ENCODE measurements around the gene PYY.
"Not testable (repeated sequence)": the region's sequence is repeated elsewhere in the genome, so short reads cannot be mapped to it uniquely, and the experiment has no call there.

Gene PYY

DNA sequence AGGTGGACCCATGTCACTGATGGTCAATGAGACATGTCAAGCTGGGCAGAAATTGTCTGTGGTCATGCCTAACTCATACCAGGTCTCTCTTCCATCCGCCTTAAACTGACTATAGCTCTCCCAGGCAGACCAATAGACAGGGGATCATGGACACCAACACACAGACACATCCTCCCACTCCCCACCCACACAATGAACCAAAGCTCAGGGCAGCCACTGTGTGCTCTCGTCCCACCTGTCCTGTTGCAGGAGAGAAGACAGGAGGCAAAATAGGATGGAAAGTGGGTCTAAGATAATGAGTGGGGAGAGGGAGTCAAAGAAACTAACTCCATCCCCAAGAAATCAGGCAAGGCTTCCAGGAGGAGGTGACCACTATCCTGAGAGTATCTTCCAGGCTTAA lies 3.2 kb downstream of the PYY start:
- no peak for DNase-seq (ENCODE audit: low read depth, low spot score)
- H3K27ac ChIP-seq = no peak overlapping the region

DNA sequence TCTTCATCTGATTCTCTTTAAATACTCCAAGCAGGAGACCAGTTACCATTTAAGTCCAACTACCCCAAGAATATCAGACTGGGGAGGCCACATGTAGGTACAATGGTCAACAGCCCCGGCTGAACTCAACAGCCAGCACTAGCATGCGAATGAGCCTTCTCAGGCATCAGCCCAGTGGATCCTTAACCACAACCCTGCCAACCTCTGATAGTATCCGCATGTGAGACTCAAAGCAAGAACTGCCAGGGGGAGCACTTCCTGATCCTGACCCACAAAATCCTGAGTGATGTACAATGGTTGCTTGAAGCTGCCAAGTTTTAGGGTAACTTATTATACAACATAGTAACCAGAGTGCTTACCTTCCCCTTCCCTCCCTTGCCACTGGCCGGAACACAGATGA lies 4.0 kb downstream of the PYY start:
- no peak for DNase-seq (ENCODE audit: low read depth, low spot score)
- no peak overlapping the region for H3K27ac ChIP-seq

DNA sequence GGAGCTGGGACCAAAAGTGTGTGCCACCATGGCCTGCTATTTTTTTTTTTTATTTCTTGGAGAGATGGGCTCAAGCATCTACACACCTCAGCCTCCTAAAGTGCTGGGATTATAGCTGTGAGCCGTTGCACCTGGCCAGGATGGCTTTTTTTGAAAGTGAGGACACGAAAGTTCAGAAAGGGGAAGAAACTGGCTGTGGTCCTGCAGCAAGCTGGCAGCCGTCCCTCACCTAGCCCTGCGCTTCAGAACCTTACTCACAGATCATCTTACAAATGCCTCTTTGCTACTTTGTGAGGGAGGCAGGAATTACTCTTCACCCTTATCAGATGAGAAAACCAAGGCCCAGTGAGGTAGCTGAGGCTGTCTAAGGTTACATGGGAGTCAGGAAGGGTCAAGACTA lies 7.0 kb downstream of the PYY start:
- DNase-seq (ENCODE audit: low read depth, low spot score) = no peak
- no peak overlapping the region for H3K27ac ChIP-seq

DNA sequence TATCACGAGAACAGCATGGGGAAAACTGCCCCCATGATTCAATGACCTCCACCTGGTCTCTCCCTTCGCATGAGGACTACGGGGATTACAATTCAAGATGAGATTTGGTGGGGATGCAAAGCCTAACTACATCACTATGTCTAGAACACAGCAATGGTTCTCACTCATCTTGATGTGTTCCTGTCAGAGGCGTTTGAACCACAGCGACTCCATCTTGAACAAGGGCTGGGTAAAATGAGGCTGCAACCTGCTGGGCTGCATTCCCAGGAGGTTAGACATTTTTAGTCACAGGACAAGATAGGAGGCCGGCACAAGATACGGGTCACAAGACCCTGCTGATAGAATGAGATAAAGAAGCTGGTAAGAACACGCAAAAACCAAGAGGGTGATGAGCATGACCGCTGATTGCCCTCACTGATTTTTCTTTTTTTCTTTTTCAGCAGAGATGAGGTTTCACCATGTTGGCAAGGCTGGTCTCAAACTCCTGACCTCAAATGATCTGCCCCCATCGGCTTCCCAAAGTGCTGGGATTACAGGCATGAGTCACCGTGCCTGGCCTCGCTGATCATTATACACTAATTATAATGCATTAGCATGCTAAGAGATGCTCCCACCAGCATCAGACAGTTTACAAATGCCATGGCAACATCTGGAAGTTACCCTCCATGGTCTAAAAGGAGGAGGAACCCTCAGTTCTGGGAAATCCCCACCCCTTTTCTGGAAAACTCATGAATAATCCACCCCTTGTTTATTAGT lies 8.5 kb downstream of the PYY start:
- no peak for DNase-seq (ENCODE audit: low read depth, low spot score)
- H3K27ac ChIP-seq = no peak overlapping the region

DNA sequence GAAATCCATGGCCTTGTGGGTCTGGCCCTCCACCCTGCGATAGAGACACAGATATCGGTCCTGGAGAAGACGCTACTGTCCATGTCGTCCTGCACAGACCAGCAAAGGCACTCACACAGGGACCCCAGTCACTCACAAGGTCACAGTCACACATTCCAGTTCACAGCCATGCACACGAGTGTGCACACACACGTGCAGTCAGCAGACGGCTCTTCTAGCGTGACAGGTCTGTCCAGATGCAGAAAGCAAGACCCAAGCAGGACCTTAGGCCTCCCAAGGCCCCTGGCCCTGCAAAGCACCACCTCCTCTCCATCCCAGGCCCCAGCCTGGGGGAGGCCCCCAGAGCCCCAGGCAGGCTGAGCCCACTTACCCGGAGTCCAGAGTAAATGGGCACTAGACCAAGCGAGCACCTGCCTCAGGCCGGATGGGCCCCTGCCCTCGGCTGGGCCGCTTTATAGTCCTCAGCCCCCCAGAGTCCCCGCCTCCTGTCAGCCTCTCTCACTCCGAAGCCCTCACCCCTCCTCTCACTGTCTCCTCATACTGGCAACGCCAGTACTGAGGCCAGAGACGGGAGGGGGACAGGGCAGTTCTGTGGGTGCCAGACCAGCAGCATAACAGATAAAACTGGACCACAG lies 11.6 kb downstream of the PYY start, which contains the start of gene PPY:
Gene PPY (minus strand): TSS at position 426 of the 635 bp plus-strand sequence. CDS start 822 bp downstream, outside the sequence.
- DNase-seq (ENCODE audit: low read depth, low spot score) = no peak
- no peak within 1 kb of the TSS for H3K27ac ChIP-seq

DNA sequence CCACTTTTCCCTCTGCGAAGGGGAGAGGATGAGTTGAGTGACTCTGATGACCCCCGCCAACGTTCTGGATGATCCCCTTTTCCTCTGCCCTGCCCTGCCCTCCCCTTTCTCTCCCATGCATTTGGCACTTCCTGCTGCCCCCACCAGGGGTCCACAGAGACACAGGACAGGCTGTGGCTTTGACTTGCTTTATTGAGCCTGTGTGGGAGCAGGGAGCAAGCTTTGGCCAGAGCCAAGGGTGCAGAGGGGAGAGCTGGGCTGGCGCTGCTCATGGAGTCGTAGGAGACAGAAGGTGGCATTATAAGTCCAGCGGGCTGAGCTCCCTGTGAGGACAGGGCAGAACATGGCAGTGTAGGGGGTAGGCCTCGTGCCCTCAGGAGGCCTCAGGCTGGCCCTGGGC lies 13.1 kb downstream of the PYY start:
- no peak overlapping the region for H3K27ac ChIP-seq

DNA sequence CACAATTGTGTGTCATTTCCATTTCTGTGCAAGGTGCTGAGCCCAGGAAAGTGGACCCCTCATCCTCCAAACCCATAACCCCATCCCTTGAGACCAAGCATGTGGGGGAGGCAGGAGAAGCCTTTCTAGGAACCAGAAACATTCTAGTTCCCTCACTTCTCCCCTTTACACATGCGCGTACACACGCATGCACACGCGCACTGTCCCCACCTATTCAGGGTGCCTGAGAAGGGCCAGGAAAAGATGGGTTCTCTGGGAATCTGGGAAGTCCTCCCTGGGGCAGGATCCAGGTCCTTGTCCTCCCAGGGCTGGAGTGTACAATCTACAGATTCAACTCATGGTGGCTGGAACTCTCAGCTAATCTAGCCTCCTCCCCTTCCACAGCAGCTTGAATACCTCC lies 13.9 kb downstream of the PYY start:
- no peak for DNase-seq (ENCODE audit: low read depth, low spot score)

More for the DNA sequence above, 13.1 kb downstream of the PYY start:
- DNase-seq (ENCODE audit: low read depth, low spot score) = no peak

DNA sequence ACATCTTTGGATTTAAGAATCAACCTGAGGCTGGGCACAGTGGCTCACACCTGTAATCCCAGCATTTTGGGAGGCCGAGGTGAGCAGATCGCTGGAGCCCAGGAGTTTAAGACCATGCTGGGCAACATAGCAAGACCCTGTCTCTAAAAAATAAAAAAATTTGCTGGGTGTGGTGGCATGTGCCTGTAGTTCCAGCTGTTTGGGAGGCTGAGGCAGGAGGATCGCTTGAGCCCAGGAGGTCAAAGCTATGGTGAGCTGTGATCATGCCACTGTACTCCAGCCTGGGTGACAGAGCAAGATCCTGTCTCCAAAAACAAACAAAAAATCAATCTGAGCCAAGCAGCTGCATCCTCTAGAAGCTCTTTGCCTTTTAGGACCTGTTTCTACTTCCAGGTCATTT lies 14.3 kb downstream of the PYY start:
- not testable (repeated sequence) for H3K27ac ChIP-seq; DNase-seq (ENCODE audit: low read depth, low spot score)

More for the DNA sequence above, 13.9 kb downstream of the PYY start:
- H3K27ac ChIP-seq = no peak overlapping the region

DNA sequence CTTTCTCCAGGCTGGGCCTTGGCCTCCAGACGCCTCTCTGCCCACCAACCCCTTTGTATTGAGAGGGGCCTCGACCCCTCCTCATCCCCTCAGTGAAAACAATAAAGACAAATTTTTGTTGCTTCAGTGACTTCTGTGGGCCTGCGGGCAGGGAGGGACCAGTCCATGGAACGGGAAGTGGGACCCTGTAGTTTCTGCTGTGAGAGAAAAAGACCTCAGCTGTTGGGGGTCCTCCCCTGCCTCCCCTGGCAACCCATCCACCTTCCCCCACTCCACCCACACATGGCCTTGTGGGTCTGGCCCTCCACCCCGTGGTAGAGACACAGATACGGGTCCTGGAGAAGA lies 14.9 kb downstream of the PYY start:
- no peak for DNase-seq (ENCODE audit: low read depth, low spot score)
- H3K27ac ChIP-seq = no peak overlapping the region

DNA sequence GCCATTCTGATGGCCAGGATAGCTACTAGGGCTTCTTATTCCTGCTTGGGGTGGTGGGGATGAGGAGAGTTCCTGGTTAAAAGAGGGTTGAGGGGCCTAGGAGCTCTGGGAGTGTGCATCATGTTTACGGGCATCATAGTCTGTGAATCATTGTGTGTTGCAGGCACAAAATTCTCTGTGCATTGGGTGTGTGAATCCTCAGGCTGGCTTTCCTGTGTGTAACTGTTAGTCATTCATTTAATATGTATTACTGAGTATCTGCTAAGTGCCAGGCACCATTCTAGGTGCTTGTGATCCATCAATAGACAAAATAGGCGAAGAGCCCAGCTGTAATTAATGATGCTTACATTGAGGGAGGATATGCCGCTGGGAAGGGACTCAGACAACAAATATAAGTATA lies 17.3 kb downstream of the PYY start:
- H3K27ac ChIP-seq = no peak overlapping the region
- DNase-seq (ENCODE audit: low read depth, low spot score) = peak; percentile 31

DNA sequence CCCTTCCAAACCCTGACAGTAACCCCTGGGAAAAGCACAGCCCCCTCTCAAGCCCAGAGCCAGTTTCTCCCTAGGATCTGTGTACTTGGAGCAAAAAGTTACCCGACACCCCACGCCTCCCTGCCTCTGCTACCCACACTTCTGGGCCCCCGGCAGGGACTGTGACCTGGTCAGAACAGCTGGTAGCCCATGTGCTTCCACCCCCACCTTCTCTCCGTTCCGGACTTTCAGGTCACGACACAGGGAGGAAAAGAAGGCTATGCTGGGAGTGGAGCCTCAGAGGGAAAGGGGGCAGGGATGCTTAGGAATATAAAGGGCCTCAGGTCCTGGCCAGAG lies 17.8 kb downstream of the PYY start:
- H3K27ac ChIP-seq = no peak overlapping the region
- no peak for DNase-seq (ENCODE audit: low read depth, low spot score)

DNA sequence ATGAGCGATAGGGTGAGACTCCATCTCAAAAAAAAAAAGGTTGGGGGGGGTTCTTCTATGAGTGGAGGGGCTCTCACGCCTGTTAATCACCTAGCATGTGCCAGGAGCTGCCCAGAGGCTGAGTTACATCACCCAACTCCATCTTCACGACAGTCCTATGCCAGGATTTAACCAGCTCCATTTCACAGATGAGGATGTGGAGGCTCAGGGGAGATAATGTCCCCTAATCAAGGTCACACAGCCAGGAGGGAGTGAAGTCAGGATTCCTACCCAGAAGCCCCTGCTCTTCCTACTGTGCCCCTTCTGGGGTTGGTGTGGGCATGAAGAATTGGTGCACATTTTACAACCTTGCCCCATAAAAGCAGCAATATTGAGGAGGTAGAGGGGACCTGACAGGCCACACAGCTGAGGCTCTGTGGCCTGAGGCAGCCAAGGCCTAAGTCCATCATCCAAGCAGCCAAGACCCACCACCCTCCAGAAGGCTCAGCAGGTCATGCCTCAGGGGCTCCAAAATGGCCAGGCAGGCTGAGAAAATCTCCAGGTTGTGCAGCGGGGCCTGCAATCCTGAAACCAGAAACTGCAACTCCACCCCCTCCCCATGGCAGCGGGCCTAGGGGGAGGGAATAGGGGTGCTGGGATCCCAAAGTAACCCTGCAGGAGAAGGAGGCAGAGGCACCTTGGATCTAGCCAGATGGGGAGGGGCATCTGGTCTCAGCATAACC lies 18.4 kb downstream of the PYY start:
- no peak for DNase-seq (ENCODE audit: low read depth, low spot score)
- no peak overlapping the region for H3K27ac ChIP-seq

DNA sequence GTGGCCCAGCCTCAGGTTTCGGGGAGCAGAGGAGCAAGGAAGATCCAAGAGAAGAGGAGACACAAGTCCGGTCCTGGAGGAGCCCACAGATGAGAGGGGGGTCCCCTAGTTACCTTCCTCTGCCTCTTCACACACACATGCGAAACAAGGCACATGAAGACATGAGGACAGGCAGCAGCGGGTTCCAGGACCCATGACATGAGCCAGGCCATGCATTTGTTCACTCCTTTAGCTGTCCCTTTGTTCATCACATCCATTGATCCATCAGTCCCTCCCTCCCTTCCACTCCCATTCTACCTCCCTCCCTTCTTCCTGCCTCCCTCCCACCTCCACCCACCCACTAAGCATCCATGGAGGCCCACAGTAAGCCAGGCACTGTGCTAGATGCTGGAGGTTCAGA lies 20.8 kb downstream of the PYY start:
- no peak for DNase-seq (ENCODE audit: low read depth, low spot score)
- no peak overlapping the region for H3K27ac ChIP-seq

DNA sequence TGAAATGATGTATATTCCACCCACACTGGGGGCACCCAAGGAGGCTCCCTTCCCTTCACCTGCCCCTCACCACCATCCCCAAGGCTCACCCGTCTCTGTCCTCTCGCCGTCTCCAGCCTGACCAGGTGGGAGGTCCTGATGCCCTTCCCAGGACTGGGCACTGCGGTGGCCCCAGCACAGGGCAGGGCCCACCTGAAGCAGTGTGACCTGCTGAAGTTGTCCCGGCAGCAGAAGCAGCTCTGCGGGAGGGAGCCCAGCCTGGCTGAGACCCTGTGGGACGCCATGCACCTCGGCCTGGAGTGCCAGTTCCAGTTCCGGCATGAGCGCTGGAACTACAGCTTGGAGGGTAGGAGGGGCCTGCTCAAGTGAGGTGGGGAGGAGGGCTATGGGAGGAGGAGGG lies 21.4 kb downstream of the PYY start:
- no peak overlapping the region for H3K27ac ChIP-seq
- DNase-seq (ENCODE audit: low read depth, low spot score) = no peak

DNA sequence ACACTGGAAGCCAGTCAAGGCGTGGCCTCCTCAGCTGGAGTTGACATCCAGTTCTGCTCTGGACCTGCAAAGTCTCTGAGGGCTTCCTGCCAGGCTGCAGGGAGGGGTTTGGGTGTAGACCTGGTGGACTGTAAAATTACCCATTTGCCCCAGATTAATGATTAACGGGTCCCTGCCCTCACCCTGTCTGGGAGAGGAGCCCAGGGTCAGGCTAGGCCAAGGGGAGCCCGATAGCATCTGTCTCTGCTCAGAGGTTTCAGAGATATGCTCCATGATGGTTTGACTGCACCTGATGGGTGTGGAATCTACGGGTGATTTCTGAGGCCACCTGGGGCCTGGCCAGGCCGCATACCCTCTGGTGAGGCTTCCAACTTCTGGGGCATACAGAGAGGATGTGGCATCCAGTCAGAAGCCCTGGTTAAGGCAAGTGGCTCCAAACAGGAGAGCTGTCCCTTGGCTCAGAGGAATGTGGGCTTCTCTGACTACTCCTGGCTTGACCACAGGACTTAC lies 22.6 kb downstream of the PYY start:
- DNase-seq (ENCODE audit: low read depth, low spot score) = no peak
- H3K27ac ChIP-seq = no peak overlapping the region

DNA sequence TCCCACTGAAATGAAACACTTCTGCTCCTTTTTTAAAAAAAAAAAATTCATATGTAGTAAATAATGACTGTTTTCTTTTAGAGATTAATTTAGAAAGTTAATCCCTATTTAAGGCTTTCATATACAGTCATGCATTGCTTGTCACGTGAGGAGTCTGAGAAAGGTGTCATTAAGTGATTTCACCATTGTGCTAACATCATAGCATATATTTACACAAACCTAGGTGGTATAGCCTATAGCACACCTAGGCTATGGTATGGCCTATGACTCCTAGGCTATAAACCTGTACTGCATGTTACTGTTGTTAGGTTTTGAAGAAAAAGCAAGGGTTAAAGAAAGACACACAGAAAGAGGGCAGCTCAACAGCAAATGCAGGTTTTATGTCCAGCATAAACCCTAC lies 25.1 kb downstream of the PYY start:
- H3K27ac ChIP-seq = no peak overlapping the region
- no peak for DNase-seq (ENCODE audit: low read depth, low spot score)

DNA sequence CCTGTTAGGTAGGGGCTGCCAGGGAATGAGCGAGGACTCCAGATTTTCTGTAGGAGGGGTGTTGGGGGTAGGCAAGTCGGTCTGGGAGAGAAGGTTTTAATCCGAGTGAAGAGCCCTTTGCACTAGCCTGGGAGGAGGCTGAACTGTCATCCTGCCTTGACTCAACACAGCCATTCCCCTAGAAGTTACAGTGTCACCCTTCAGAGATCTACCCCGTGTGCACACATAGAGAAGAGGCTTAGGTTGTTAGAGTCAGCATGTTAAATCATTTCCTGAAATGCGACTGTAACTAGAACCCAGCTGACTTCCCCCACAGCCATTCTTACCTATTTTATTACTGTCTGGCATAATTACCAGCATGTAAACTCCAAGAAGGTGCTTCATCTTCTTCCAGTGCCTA lies 25.8 kb downstream of the PYY start:
- not testable (repeated sequence) for DNase-seq (ENCODE audit: low read depth, low spot score); H3K27ac ChIP-seq

DNA sequence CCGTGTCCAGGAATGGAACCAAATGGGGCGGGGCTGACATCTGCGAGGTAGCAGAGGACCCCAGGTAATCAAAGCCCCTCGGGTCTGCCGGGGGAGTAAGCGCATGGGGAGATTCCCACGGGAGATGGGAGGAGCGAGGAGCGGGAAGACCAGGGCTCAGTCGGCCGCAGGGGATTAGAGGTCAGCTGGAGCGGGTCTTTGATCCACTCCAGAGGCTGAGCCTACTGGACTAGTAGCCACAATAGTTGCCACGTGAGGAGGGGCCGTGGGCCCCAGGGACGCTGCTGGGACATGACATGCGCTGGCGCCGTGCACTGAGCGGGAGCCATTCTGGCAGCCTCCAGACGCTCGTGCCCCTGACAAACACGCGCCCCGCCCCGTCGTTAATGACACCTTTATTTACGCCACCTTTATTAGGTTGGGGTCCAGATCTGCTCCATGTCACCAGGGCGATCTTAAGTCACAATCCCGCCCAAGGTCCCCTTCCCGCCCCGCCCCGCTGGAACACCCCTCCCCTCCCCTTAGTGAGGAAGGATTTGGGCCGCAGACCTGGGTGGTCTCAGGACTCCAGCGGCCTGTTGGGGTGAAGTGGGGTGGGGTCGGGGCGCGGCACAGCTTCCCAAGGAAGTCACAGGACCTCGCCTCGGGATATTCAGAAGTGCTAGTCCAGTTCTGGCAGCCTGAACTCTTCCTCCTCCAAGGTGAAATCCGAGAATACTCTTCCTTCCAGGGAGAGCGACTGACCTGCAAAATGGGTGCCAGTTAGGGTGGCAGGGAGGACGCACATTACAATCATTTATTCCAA lies 26.5 kb downstream of the PYY start:
- no peak for DNase-seq (ENCODE audit: low read depth, low spot score)
- no peak overlapping the region for H3K27ac ChIP-seq

DNA sequence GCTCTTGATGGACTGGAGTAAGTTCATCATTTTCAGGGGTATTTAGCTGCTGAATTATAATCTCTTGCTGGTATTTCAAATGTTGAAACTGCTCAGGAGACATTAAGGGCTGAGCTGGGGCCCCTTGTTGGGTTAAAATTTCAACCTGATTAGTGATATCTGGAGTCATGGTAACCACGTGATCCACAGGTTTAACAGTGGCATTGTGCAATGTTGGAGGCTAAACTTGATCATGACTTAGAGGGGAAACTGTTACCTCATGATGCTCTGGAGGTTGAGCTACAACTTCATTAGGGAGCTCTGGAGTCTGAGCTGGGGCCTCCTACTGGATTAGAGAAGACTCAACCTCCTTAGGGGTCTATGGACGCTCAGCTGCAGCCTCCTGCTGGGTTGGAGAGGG lies 29.2 kb downstream of the PYY start:
- DNase-seq (ENCODE audit: low read depth, low spot score) = no peak
- no peak overlapping the region for H3K27ac ChIP-seq

DNA sequence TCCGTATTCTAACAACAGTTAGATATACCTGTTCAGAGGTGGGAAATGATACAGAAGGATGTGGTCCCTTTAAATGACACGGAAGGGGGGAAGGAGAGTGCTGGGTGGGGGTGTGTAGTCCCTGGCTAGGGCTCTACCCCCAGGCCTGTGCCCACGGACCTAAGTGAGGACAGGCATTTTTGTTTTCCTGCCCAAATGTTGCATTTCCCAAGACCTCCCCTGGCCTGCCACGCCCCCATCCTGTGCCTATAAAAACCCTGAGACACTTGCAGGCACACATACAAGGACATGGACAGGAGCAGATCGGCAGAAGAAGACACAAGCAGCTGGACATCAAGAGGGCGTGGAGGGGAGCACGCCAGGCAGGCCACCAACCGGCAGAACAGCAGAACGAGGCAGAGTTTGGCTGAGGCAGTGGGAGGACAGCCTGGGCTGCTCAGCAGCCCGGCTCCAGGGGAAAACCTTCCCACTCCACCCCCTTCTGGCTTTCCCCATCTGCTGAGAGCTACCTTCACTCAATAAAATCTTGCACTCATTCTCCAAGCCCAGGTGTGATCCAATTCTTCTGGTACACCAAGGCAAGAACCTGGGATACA lies 33.1 kb downstream of the PYY start:
- no peak overlapping the region for H3K27ac ChIP-seq
- DNase-seq (ENCODE audit: low read depth, low spot score) = no peak

Data from epithelial cell of prostate (primary cell).